H9 (cell line): ENCODE data around the gene CLMN. TPM values are rescaled to one million over a fixed set of nuclear protein-coding genes. Genes with fewer than 3 reads are reported as not detected.
A peak's percentile ranks its signal among the peaks of the same experiment; 100 is the strongest.

ENCODE experiments used
- DNase-seq: peaks from one replicate; pipeline ENCODE4 v3.0.0-alpha.2; 2017
- H2AFZ ChIP-seq: one replicate; pipeline ENCODE4 v1.6.1; 2013; ENCODE audit warnings: mild to moderate bottlenecking, low read length, control low read depth, moderate library complexity
- H2AK5ac ChIP-seq: 2 replicates; pipeline ENCODE4 v1.6.1; 2013; ENCODE audit warnings: low read length, control low read depth, mixed read lengths; ENCODE audit not compliant: insufficient read length
- H2BK120ac ChIP-seq: one replicate; pipeline ENCODE4 v1.6.1; 2013; ENCODE audit warnings: low read depth, mild to moderate bottlenecking, low read length, control low read depth, inconsistent platforms; ENCODE audit not compliant: poor library complexity, severe bottlenecking
- H2BK12ac ChIP-seq: 2 replicates; pipeline ENCODE4 v1.6.1; 2013; ENCODE audit warnings: low read length, control low read depth, mixed read lengths, low read depth; ENCODE audit not compliant: insufficient read length
- H2BK15ac ChIP-seq: 2 replicates; pipeline ENCODE4 v1.6.1; 2013; ENCODE audit warnings: low read depth, low read length, control low read depth
- H2BK20ac ChIP-seq: one replicate; pipeline ENCODE4 v1.6.1; 2013; ENCODE audit warnings: low read depth, mild to moderate bottlenecking, low read length, control low read depth, inconsistent platforms; ENCODE audit not compliant: poor library complexity, severe bottlenecking
- H2BK5ac ChIP-seq: 2 replicates; pipeline ENCODE4 v1.6.1; 2013; ENCODE audit warnings: low read length, control low read depth, mixed read lengths; ENCODE audit not compliant: insufficient read length
- H3K14ac ChIP-seq: 2 replicates; pipeline ENCODE4 v1.6.1; 2013; ENCODE audit warnings: low read length, control low read depth; ENCODE audit not compliant: insufficient read depth
- H3K18ac ChIP-seq: 2 replicates; pipeline ENCODE4 v1.6.1; 2013; ENCODE audit warnings: low read depth, mild to moderate bottlenecking, mixed read lengths, low read length, control low read depth; ENCODE audit not compliant: insufficient read length
- H3K23ac ChIP-seq: 2 replicates; pipeline ENCODE4 v1.6.1; 2013; ENCODE audit warnings: low read length, control low read depth, mixed read lengths, low read depth; ENCODE audit not compliant: insufficient read length
- H3K23me2 ChIP-seq: 2 replicates; pipeline ENCODE4 v1.6.1; 2013; ENCODE audit warnings: low read depth, mild to moderate bottlenecking, mixed read lengths, low read length, control low read depth; ENCODE audit not compliant: insufficient read length, poor library complexity, severe bottlenecking
- H3K27ac ChIP-seq: 2 replicates; pipeline ENCODE4 v1.5.1; 2013; ENCODE audit warnings: low read length, control low read depth, mixed read lengths, low read depth; ENCODE audit not compliant: insufficient read length
- H3K27me3 ChIP-seq: 2 replicates; pipeline ENCODE4 v1.6.1; 2013; ENCODE audit warnings: low read length, control low read depth, inconsistent platforms; ENCODE audit not compliant: insufficient read depth
- H3K4ac ChIP-seq: 2 replicates; pipeline ENCODE4 v1.6.1; 2013; ENCODE audit warnings: low read depth, mild to moderate bottlenecking, control low read depth, inconsistent platforms, low read length, moderate library complexity
- H3K4me1 ChIP-seq: 2 replicates; pipeline ENCODE4 v1.6.1; 2013; ENCODE audit warnings: low read length, control low read depth, inconsistent platforms; ENCODE audit not compliant: insufficient read depth
- H3K4me2 ChIP-seq: 2 replicates; pipeline ENCODE4 v1.6.1; 2013; ENCODE audit warnings: low read length, control low read depth, mixed read lengths; ENCODE audit not compliant: insufficient read length, insufficient read depth
- H3K56ac ChIP-seq: 2 replicates; pipeline ENCODE4 v1.6.1; 2013; ENCODE audit warnings: low read depth, mild to moderate bottlenecking, mixed read lengths, low read length, control low read depth; ENCODE audit not compliant: insufficient read length
- H3K79me1 ChIP-seq: 2 replicates; pipeline ENCODE4 v1.6.1; 2013; ENCODE audit warnings: low read depth, mild to moderate bottlenecking, moderate library complexity, low read length, control low read depth, inconsistent platforms; ENCODE audit not compliant: insufficient read depth, poor library complexity, severe bottlenecking
- H3K79me2 ChIP-seq: 2 replicates; pipeline ENCODE4 v1.6.1; 2013; ENCODE audit warnings: low read length, control low read depth, inconsistent platforms; ENCODE audit not compliant: insufficient read depth
- H3K9ac ChIP-seq: 2 replicates; pipeline ENCODE4 v1.6.1; 2013; ENCODE audit warnings: low read length, control low read depth, mixed read lengths; ENCODE audit not compliant: insufficient read length; ENCODE audit errors: extremely low read depth
- H3K9me3 ChIP-seq: one replicate; pipeline ENCODE4 v1.6.1; 2013; ENCODE audit warnings: low read depth, low read length, inconsistent platforms; ENCODE audit not compliant: control insufficient read depth
- H3T11ph ChIP-seq: one replicate; pipeline ENCODE4 v1.6.1; 2013; ENCODE audit warnings: mild to moderate bottlenecking, low read length, control low read depth, inconsistent platforms
- H4K20me1 ChIP-seq: one replicate; pipeline ENCODE4 v1.6.1; 2013; ENCODE audit not compliant: control insufficient read depth, insufficient read length, insufficient read depth
- H4K5ac ChIP-seq: 2 replicates; pipeline ENCODE4 v1.6.1; 2013; ENCODE audit warnings: low read depth, mild to moderate bottlenecking, mixed read lengths, low read length, control low read depth; ENCODE audit not compliant: insufficient read length
- H4K8ac ChIP-seq: replicated peaks from 2 replicates; pipeline ENCODE4 v1.6.1; 2013; ENCODE audit warnings: low read length, control low read depth, mixed read lengths, low read depth; ENCODE audit not compliant: insufficient read length
- H4K91ac ChIP-seq: 2 replicates; pipeline ENCODE4 v1.6.1; 2013; ENCODE audit warnings: low read depth, mild to moderate bottlenecking, moderate library complexity, mixed read lengths, low read length, control low read depth; ENCODE audit not compliant: insufficient read length
- H3K27ac Mint-ChIP-seq, 3 experiments: 2 replicates in 2 of 3; 3 replicates in 1 of 3; pipeline ENCODE4 v1.8.0; 2020 to 2021; ENCODE audit warnings: mixed read lengths in 3 of 3, mild to moderate bottlenecking in 1 of 3, moderate library complexity in 1 of 3
- H3K27me3 Mint-ChIP-seq: 2 replicates; pipeline ENCODE4 v1.8.0; 2021; ENCODE audit warnings: low read depth, mild to moderate bottlenecking, moderate library complexity, mixed read lengths
- H3K36me3 Mint-ChIP-seq, 3 experiments: 2 replicates in 2 of 3; 3 replicates in 1 of 3; pipeline ENCODE4 v1.8.0; 2020 to 2021; ENCODE audit warnings: low read depth in 3 of 3, mixed read lengths in 3 of 3; ENCODE audit not compliant: insufficient read depth in 1 of 3
- H3K4me1 Mint-ChIP-seq, 2 experiments: 2 replicates each; pipeline ENCODE4 v1.8.0; 2020; ENCODE audit warnings: mixed read lengths in 2 of 2
- H3K4me3 Mint-ChIP-seq, 2 experiments: 2 replicates in 1 of 2; 3 replicates in 1 of 2; pipeline ENCODE4 v1.8.0; 2020 to 2021; ENCODE audit warnings: mild to moderate bottlenecking in 2 of 2, mixed read lengths in 2 of 2, moderate library complexity in 1 of 2
- H3K9me3 Mint-ChIP-seq, 2 experiments: 2 replicates in 1 of 2; 3 replicates in 1 of 2; pipeline ENCODE4 v1.8.0; 2020; ENCODE audit warnings: mild to moderate bottlenecking in 2 of 2, mixed read lengths in 2 of 2, moderate library complexity in 1 of 2
- WGBS: extraction: QIAGEN DNeasy Blood & Tissue Kit; methylation state at CpG from one replicate; pipeline ENCODE4 v1.1.7; 2013; ENCODE audit warnings: missing lambda C conversion rate, low lambda C conversion rate, mixed read lengths; ENCODE audit not compliant: insufficient read length; ENCODE audit errors: extremely low coverage; 5-methylcytosine and 5-hydroxymethylcytosine counted together
- total RNA-seq: library from RNA; stranded (reverse); gene quantifications from 2 replicates; pipeline ENCODE4 v1.2.1, GENCODE V29; 2021
- TF ChIP-seq, protein P1 (sequence below): fragments of 200-600 bp; sonication (generic); conservative IDR thresholded peaks from 3 replicates; pipeline ENCODE4 v1.8.0; 2021; ENCODE audit warnings: antibody characterized with exemption, mild to moderate bottlenecking

The CLMN gene
- total RNA-seq, 1 experiment from 2014 or later: 7.6 TPM

DNA sequence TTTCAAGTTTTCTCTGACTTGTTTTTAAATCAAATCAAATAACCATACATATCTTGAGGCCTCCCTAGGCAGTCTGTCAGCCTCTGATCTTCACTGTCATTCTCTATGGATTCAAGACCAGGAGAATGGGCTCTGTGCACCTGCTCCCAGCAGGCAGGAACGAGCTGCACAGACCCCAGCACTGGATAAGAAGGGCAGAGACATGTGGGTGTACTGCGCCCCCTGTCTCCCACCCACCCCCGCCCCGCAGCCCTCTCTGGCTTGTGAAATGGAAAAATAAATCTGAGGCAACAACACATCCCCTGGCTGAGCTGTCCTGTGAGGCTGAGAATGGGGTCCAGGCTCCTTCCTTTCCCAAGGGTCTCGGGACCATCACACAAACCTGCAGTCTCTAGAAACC lies 26.3 kb downstream of the CLMN start:
- no peak for DNase-seq
- Histone ChIP-seq H2BK15ac (no peak overlapping the region), H4K5ac (no peak overlapping the region)

More for the DNA sequence above, 26.3 kb downstream of the CLMN start:
- Histone ChIP-seq H3K27me3 (no peaks in the 10 kb centered on the region), H3K23ac (no peak overlapping the region), H4K20me1 (no peaks in the 10 kb centered on the region), H3K9me3 (no peaks in the 10 kb centered on the region), H2AK5ac (no peak overlapping the region), H2BK20ac (no peak overlapping the region), H3K4me1 (0 out of 2 replicates have a peak, but pooled peaks cover 5% of the 10 kb centered on the region), H3K14ac (0 out of 2 replicates have a peak overlapping the region, but pooled peaks have one; percentile 75), H3K79me1 (no peaks in the 10 kb centered on the region), H3K56ac (no peak overlapping the region), H3K23me2 (peaks cover 3% of the 10 kb centered on the region), H3K4me2 (no peak overlapping the region), H3T11ph (no peak overlapping the region), H2BK5ac (no peak overlapping the region), H4K91ac (no peak overlapping the region), H3K27ac (no peak overlapping the region), H4K8ac (no peak overlapping the region), H3K18ac (no peak overlapping the region), H2AFZ (no peak overlapping the region), H2BK120ac (no peak overlapping the region), H3K9ac (no peak overlapping the region), H3K79me2 (no peaks in the 10 kb centered on the region), H2BK12ac (no peak overlapping the region), H3K4ac (no peak overlapping the region)
- TF ChIP-seq, protein P1, sequence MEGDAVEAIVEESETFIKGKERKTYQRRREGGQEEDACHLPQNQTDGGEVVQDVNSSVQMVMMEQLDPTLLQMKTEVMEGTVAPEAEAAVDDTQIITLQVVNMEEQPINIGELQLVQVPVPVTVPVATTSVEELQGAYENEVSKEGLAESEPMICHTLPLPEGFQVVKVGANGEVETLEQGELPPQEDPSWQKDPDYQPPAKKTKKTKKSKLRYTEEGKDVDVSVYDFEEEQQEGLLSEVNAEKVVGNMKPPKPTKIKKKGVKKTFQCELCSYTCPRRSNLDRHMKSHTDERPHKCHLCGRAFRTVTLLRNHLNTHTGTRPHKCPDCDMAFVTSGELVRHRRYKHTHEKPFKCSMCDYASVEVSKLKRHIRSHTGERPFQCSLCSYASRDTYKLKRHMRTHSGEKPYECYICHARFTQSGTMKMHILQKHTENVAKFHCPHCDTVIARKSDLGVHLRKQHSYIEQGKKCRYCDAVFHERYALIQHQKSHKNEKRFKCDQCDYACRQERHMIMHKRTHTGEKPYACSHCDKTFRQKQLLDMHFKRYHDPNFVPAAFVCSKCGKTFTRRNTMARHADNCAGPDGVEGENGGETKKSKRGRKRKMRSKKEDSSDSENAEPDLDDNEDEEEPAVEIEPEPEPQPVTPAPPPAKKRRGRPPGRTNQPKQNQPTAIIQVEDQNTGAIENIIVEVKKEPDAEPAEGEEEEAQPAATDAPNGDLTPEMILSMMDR: peak; percentile 27; the same call in 1 of the 3 replicates
- peaks cover 4% of the 10 kb centered on the region for H3K27me3 Mint-ChIP-seq
- no CpG with 5 or more reads among the region's 5 CpGs for WGBS
- H3K4me3 Mint-ChIP-seq: no peak overlapping the region
- peaks cover 7 to 17% of the 10 kb centered on the region in 2 experiments for H3K9me3 Mint-ChIP-seq
- peaks cover 33 to 52% of the 10 kb centered on the region in 2 experiments for H3K4me1 Mint-ChIP-seq
- 0 out of 7 replicates have a peak overlapping the region, but pooled peaks of 1 of the 3 experiments have one; percentile 46 for H3K27ac Mint-ChIP-seq
- H3K36me3 Mint-ChIP-seq: peaks cover 3 to 24% (median 5%) of the 10 kb centered on the region in 3 experiments; a peak in 6 of 7 replicates
